HS-27A (cell line): ENCODE measurements around the gene ATP11A.

ENCODE experiments used
- DNase-seq: peaks from one replicate; pipeline ENCODE4 v3.0.0-alpha.2; 2012; ENCODE audit warnings: low read depth, missing footprints

Gene ATP11A

DNA sequence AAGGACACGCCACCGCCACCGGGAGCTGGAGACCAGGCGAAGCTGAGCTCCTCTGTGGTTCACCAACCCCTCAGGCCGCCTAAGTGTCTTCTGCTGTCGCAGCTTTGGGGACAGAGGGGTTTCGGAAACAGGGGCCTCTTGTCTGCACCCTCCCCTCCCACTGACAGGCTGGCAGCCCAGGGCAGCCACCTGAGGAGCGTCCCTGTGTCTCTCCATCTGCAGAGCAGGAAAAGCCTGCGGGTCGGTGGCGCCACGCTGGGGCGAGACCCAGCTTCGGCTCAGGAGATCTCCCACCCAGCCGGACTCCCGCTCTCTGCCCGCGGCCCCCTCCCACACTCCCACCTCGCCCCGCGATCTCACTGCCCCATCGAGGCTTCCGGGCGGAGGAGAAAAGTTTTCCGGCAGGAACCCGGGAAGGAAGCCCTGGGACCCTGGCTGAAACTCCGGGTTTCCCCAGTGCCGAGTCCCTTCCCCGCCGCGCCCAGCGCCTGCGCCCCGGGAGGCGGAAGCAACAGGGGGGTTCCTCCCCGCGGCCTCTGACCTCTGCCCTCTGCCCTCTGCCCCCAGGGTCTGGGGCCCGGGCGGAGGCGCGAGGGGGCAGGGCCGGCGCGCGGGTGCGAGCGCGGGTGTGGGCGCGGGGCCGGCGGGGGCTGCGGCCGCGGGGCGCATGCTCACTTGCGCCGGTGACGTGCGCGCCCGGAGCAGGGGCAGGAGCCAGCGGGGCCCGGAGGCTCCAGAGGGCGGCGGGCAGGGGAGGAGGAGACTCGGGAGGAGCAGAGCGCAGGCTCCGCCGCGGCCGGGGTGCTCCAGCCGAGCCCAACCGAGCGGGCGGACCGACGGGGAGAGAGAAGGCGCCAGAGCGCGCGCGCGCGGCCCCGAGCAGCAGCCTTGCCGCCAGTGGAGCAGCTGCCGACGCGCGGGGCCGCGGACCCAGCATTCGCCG, at the start of gene ATP11A:
Gene ATP11A, plus strand, starts transcription at position 736 of the 943 bp plus-strand sequence. CDS start 379 bp downstream, outside the sequence.
- peak; percentile 19 for DNase-seq

DNA sequence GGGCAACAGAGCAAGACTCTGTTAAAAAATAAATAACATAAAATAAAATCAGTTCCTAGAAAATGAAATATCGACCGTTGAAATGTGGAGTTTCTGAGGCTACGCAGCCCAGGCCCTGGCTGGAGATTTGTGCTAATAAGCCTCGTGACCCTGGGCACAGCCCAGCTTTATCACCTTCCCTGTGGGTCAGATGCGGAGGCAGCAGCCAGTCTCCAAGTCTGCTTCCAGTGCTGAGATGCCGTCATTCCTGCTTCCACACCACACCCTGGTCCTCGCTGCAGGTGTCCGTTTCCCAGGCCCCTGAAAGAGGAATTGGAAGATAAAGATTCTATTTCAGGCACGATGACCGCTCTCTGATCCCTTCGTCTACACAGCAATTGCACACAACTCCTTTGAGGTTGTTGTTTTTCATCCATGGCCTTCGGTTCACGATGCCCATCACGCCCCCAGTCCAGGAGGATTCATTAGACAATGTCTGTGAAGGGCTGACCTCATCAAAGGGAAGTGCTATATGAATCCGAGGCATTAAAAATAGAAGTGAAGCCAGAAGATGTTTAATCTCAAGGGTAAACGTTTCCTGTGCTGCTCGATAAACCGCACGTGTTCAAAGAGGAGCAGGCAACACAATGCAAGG, 48.3 kb upstream of the ATP11A start:
- DNase-seq = no peak

DNA sequence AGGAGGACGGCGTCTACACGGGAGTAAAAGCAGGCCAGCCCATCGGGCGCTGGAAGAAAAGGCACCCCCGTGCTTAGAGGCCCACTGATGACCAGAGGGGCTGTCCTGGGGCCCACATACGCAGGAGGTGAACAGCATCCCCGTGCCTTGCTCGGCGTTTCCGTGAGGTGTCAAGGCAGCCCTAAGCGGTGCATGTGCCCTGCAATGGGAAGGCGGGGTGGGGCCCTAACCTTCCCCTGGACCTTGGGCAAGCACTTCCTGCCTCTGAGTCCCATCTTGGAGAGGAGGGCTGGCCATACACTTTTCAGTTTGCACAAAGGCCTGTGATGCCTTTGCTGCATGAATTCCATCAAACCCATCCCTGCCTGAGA, 47.8 kb upstream of the ATP11A start:
- DNase-seq = no peak

DNA sequence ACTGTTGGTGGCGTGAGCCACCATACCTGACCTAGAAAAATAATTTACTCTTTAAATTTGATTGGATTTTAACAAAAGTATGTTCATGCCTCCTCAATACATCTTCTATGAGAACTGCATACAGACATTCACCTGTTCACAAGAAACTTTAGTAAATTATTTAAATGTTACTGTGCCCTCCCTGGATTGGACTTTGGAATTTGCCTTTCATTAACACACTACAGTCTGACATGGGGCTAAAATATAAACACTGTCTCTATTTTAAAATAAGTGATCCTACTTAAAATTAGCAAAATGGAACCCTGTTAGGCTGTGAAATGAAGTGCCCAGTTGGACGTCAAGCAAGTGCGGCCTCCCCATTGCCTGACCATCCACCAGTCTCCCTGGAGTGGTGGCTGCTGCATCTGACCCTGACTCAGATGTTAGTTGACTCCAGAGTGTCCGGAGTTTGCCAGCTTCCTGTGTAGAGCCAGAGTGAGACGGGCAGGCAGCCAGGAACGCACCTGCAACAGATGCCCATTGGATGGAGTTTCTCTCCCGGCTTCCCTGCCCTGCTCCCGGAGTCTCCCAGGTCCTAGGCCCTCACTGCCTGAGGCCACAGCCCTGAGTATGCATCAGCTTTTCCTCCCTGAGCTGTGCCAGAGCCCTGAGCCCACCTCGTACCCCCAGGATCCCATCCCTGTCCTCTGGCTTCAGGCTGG, 45.9 kb upstream of the ATP11A start:
- DNase-seq = no peak

DNA sequence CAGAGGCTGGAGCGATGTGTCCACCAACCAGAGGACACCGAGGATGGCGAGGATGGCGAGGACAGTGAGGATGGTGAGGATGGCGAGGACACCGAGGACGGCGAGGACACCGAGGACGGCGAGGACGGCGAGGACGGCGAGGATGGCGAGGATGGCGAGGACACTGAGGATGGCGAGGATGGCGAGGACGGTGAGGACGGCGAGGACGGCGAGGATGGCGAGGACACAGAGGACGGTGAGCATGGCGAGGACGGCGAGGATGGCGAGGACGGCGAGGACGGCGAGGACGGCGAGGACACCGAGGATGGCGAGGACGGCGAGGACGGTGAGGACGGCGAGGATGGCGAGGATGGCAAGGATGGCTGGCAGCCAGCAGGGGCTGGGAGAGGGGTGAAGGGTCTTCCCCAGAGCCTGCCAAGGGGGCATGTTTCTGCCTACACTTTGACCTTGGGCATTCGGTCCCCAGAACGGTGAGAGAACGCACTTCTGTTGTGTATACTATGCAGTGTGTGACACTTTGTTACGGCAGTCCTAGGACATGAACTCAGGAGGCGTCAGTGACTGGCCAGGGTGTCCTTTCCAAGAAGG, 44.4 kb upstream of the ATP11A start:
- no peak for DNase-seq

DNA sequence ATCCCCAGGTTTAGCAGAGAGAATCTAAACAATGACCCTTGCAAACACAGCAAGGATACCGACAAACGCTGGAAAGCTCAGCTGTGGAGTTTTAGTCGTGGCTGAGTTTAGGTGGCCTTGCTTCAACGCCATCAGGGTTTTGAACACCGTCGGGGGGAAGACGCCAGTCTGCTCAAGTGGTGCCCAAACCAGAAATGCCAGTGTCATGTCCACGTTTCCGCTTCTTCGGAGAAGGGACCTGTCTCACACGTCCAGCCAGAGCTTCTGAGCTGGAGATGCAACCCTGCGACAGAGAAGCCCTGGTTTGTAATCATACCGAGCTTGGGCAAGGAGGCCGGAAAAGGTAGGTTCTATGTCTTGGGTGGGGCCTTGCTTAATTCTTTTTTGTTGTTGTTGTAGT, 42.6 kb upstream of the ATP11A start:
- DNase-seq = no peak

DNA sequence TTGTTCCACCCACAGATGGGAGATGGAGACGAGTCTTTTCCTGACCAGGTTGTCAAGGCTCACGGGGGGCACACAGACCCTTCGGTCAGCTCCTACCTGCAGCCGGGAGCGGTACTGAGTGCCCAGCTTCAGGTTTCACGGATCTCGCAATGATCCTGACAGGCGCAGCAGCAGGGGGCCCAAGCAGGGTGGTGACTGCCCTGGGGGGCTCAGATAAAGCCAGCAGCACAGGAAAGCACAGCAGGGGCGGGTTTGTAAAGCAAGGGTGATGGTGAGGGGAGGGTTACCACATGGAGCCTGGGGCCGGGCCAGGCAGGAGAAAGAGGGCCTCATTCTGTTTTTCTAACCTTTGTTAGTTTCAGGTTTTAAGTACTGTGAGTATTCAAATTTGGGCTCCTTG, 41.7 kb upstream of the ATP11A start:
- DNase-seq = no peak

DNA sequence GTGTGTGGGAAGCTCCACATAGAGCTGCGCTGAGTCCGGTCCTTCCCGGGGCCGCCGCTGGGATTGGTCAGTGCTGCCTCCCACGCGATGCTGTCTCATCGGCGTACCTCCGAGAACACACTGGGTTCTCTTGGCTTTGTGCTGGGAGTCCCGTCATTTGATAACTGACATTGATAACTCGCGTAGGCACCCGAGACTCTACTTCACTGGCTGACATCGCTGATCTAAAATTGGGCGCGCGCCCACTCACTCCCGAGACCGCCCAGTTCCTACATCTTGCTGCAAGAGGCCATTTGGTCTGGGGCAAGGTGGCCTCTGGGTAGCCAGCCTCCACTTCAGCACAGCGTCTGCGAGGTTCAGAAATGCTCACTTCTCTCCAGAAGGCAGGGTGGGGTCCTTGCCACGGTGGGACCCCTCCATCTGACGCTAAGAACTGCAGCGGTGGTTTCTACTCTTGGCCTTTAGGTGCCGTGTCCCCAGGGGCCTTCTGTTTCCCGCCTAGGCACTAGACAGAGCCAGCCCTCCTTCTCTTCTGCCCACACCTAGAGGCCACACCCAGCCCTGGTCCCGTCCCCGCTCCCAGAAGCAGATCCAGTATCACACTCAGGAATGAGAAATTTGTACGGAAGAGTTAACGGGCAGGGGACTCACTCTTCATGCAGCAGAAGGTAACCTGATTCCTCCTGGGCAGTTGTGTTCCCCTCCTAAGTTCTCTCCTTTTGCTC, 40.7 kb upstream of the ATP11A start:
- DNase-seq = no peak

DNA sequence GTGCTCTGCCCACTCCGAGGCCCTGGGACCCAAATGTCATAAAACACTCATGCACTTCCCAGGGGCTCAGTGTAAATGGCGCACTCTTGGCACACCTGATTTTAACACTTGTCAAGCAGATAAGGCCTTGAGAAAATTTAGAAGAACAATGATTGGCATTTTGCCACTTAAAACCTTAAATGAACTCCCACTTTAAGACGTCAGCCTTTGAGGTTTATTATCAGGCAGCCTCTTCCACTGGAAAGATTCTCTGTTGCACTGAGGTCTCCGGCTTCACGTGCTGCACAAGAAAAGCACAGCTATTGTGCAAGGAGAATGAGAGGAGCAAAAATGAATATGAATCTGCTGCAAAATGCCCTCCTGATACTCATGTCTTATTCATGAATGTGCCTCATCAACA, 38.5 kb upstream of the ATP11A start:
- DNase-seq = no peak

DNA sequence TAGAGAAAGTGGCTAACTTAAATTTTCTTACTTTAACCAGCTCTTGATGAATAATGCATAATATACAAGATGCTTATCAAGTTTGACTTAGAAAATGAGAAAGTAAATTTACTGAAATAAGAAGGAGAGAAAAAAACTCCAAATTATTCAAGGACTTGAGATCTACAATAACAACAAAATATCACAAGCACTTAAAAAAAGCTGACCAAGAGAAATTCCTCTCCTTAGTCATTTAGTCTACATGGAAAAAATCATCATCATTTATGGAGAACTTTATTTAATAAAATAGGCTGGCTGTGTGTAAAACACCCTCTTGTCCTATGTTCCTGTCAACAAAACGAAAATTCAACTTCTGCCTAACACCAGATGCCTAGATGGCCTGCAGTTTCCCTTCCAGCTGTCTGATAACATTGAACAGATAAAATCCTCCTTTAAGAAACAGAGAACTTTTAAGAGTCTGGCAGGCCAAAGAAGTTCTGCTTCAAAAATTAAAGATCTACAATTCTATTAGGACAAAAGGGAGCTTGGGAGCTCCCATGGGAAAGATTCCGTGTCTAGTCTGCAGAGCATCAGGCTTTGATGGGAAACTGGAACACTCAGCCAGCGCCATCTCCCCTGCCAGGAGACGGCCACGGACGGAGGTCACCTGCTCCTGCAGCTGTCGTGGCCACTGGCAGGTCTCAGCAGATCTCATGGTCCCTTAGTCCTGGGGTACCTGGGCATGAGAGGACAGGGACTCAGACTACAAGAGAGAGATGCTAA, 37.9 kb upstream of the ATP11A start:
- DNase-seq = no peak

DNA sequence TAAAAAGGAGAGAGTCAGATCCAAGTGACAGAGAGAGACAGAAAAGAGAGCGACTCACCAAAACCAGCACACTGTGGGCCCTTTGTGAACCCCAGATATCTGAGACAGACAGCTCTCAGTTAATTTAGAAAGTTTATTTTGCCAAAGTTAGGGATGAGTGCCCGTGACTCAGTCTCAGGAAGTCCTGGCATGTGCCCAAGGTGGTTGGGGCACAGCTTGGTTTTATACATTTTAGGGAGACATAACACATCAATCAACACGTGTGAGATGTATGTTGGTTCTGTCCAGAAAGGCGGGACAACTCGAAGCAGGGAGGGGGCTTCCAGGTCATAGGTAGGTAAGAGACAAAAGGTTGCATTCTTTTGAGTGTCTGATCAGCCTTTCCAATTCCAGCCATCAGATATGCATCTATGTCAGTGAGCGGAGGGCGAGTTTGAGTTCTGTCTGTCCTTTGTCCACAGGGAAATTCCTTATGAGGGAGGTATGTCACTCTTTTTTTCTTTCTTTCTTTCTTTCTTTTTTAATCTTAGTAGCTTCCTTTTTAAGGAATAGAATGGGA, 37.2 kb upstream of the ATP11A start:
- DNase-seq = no peak

DNA sequence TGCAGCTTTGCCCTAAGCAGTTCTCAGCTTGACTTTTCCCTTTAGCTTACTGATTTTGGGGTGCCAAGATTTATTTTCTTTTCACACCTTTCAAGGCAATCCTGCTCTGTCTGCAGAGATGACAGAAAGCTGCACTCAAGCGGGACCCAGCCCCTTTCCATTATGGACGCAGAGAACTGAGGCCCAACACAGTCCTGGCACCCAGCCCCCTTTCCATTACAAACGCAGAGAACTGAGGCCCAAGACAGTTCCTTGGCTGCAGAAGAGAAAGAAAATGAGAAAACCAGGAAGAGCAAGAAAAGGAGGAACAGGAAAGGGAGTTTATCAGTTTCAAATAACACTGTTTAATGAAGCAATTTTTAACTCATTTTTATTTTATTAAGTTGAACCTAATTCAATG, 36.8 kb upstream of the ATP11A start:
- no peak for DNase-seq

DNA sequence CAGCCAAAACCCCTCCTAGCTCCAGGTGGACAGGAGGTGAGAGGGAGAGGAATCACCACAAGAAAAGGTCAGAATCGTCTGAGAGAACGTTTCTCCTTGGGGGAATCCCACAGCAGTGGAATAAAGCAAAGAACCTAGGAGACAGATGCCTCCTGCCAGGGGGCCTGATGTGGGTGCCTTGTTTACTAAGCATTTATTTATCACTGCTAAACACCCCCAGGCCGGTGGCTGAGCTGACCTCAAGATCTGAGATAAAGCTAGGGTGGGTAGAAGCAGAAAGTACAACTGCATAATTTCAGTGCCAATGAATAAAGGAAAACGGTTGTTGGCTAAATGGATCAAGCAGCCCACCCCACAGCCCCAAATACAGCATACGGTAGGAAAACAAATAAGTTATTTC, 33.9 kb upstream of the ATP11A start:
- no peak for DNase-seq

DNA sequence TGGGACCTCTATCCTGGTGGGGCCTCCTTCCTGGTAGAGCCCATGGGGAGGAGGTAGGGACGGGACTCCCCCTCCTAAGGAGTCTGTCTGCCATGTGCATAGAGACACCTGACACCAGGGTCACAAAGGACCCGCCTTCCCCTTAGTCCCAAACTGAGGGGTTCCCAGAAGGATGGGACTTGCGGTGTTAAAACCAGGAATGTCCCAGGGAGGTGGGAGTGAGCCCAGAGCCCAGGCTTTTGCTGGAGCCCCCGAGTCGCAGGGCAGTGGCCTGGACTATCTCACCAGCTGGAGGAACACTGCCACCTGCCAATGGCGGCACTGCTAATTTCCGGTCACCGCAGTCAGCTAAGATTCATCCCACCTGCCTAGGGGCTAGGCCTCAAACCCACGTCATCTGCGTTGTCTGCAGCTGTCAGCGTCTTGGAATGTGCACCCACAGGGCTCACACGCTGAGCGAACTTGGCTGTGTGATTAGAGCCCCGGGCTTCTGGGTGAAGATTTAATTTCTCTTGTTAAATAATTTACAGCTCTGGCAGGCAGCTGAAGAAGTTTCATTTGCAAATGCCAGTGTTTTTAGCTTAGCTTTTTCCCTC, 31.9 kb upstream of the ATP11A start:
- no peak for DNase-seq

DNA sequence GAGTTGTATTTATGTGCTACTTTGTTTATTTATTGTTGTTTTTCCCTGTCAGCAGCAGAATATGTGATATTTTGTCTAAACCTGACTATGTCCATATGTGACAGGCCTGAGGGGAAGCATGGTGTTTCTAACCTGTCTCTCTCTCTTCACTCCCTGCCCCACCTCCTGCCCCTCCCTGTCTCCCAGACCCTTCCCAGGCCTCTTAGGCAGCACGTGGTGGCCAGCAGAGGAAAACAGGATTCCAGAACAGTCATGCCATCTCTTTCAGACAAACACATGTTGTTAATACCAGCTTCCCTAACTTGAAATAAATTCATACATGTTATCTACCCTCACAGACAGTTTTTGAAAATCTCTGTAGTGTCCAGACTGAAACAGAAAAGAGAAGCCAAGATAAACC, 31.0 kb upstream of the ATP11A start:
- DNase-seq = no peak

DNA sequence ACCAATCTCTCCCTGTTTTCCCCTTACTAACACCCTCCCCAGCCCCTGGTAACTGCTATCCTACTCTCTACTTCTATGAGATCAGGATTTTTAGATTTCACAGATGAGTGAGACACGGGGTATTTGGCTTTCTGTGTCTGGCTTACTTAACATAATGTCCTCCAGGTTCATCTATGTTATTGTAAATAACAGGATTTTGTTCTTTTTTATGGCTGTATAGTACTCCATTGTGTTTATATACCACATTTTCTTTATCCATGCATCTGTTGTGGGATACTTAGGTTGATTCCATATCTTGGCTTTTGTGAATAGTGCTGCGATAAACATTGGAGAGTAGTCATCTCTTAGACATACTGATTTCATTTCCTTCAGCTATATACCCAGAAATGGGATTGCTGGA, 28.5 kb upstream of the ATP11A start:
- DNase-seq = no peak

DNA sequence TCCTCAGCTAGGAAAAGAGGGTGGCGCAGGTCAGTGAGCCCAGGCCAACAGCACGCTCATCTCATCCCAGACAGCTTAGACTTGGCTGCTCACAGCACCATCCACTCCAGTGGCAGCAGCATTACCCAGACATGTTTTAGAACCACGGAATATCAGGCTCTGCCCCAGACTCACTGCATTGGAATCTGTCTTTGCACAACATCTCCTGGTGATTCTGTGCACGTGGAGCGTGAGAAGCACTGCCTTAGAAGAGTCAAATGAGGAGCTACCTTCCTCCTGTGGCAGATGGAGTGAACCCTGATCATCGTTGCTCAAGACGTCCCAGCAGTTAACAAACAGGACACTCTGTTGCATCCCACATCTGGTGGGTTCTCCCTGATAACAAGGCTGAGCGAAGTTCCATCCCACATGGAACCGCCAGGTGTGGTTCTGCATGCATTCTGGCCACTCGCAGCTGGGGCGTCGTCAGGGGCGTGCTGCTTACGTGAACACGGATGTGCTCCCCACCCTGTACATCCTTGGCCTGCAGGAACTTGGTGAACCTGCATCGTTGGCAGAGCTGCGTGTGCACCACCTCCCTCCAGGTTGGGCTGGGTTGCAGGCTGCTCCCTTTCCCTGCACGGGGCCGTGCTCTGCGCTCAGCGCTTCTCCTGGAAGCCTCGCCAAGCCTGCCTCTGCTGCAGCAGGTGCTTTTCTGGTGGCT, 25.2 kb upstream of the ATP11A start:
- DNase-seq = no peak

DNA sequence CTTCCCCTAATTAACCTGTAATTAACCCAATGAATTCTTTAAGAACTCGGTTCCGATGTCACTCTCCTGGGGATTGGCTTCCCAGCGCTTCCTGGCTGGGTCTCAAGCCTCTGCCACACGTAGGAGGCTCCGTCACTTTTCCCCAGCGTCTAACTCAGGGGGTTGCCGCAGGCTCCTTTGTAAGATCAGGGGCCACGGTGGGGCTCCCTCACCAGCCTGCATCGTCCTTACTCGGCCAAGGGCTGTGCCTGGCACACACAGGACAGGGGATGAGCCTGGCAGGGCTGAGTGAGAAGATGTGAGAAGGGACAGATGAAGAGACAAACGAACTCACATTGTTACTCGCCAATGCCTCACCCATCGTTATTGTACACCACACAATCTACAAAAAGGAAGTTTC, 20.9 kb upstream of the ATP11A start:
- DNase-seq = no peak

DNA sequence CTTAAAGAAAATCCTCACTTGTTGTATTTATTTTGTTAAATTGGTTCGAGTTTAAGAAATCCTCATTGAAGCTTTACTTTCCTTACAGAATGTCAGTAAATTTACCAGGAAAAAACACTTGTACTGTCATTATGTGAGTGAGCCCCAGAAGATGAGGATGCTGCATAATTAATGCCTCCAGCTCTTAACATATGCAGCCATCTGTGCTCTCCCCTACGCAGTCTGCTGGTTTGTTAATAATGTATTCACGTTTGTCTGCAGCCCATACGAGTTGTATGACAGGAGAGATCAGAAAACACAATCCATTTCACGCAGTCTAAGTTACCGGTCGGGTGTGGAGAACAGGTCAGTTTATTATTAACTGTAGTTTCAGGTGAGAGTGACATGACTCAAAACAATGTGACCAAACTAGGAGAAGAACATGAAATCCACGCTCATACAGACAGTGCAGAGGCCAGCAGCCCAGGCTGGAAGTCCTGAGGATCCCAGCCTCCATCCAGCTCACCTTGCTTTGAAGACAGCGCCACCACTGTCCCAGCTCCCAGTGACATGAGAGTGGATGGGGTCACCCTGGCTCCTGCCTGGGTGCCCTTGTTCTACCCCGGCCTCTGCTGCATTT, 19.8 kb upstream of the ATP11A start:
- DNase-seq = no peak
